AG09309 (cell line): ENCODE data around the gene NEAT1.

Experiments used
- DNase-seq: peaks from one replicate; pipeline ENCODE4 v3.0.0-alpha.2; 2010; ENCODE audit warnings: low read depth
- H3K4me3 ChIP-seq: 2 replicates; pipeline ENCODE4 v1.5.1; 2011; ENCODE audit warnings: mild to moderate bottlenecking, low read depth, low read length, moderate library complexity; ENCODE audit not compliant: control insufficient read depth
- CTCF ChIP-seq: IDR thresholded peaks from 2 replicates; pipeline ENCODE4 v1.5.1; 2011; ENCODE audit warnings: mild to moderate bottlenecking, low read depth, low read length, inconsistent platforms; ENCODE audit not compliant: insufficient read depth, control insufficient read depth; ENCODE audit errors: missing control alignments

The NEAT1 gene

GRCh38 chr11:65378208-65378927 lies 44.2 kb upstream of the NEAT1 start:
- no peak for DNase-seq
- H3K4me3 ChIP-seq: no peak overlapping the region
- no peak for TF ChIP-seq CTCF

- no peak for TF ChIP-seq CTCF
- H3K4me3 ChIP-seq: no peak overlapping the region
Measured at GRCh38 chr11:65378928-65379638, 43.5 kb upstream of the NEAT1 start.

GRCh38 chr11:65379698-65380459 lies 42.7 kb upstream of the NEAT1 start:
- no peak for DNase-seq
- no peak for TF ChIP-seq CTCF
- no peak overlapping the region for H3K4me3 ChIP-seq

More at GRCh38 chr11:65378928-65379638, 43.5 kb upstream of the NEAT1 start:
- no peak for DNase-seq

- no peak overlapping the region for H3K4me3 ChIP-seq
- TF ChIP-seq CTCF: no peak
- DNase-seq: no peak
Measured at GRCh38 chr11:65380460-65381119, 42.0 kb upstream of the NEAT1 start.

- DNase-seq: no peak
- no peak for TF ChIP-seq CTCF
- peak overlapping the region; percentile 45 for H3K4me3 ChIP-seq
Measured at GRCh38 chr11:65381716-65382032, 40.9 kb upstream of the NEAT1 start.
